Natural killer cell (primary cell): Measurements from ENCODE around the gene RSBN1L. TPM values are rescaled to one million over a fixed set of nuclear protein-coding genes. Genes with fewer than 3 reads are reported as not detected.
A peak's percentile ranks its signal among the peaks of the same experiment; 100 is the strongest.

Experiments
- ATAC-seq, 3 donors: fragments of 150-1000 bp in 2 of 3; fragments of 200-7000 bp in 1 of 3; cut with Tn5 transposase; 1 replicate in 1 of 3; 2 replicates in 2 of 3; pipeline ENCODE4 v1.10.0; 2021; ENCODE audit warnings: mild to moderate bottlenecking in 2 of 3, moderate library complexity in 2 of 3
- DNase-seq, 2 donors: peaks; one replicate each; pipeline versions ENCODE4 v3.0.0 to v3.0.0-alpha.2; 2013 to 2021; ENCODE audit warnings: mixed read lengths in 1 of 2
- H3K27ac ChIP-seq: one replicate; pipeline ENCODE4 v1.5.1; 2013; ENCODE audit warnings: mild to moderate bottlenecking, low read length
- H3K27me3 ChIP-seq: one replicate; pipeline ENCODE4 v1.6.1; 2013; ENCODE audit warnings: low read length; ENCODE audit not compliant: control insufficient read depth, insufficient read depth
- H3K36me3 ChIP-seq: one replicate; pipeline ENCODE4 v1.6.1; 2013; ENCODE audit warnings: low read length; ENCODE audit not compliant: control insufficient read depth, insufficient read depth
- H3K4me1 ChIP-seq: one replicate; pipeline ENCODE4 v1.6.1; 2013; ENCODE audit warnings: low read length; ENCODE audit not compliant: control insufficient read depth, insufficient read depth
- H3K4me3 ChIP-seq: one replicate; pipeline ENCODE4 v1.5.1; 2013; ENCODE audit warnings: low read length
- H3K9me3 ChIP-seq: one replicate; pipeline ENCODE4 v1.6.1; 2013; ENCODE audit warnings: low read length; ENCODE audit not compliant: control insufficient read depth, insufficient read depth
- H3K27ac Mint-ChIP-seq, 2 donors: one replicate each; pipeline ENCODE4 v1.8.0; 2022; ENCODE audit warnings: mild to moderate bottlenecking in 2 of 2, mixed read lengths in 2 of 2, moderate library complexity in 1 of 2
- H3K27me3 Mint-ChIP-seq, 2 donors: one replicate each; pipeline ENCODE4 v1.8.0; 2022; ENCODE audit warnings: low read depth in 2 of 2, mixed read lengths in 2 of 2
- H3K36me3 Mint-ChIP-seq: one replicate; pipeline ENCODE4 v1.8.0; 2022; ENCODE audit warnings: mixed read lengths
- H3K4me1 Mint-ChIP-seq, 2 donors: one replicate each; pipeline ENCODE4 v1.8.0; 2022; ENCODE audit warnings: mixed read lengths in 2 of 2
- H3K4me3 Mint-ChIP-seq: one replicate; pipeline ENCODE4 v1.8.0; 2022; ENCODE audit warnings: mild to moderate bottlenecking, moderate library complexity, mixed read lengths
- H3K9me3 Mint-ChIP-seq, 2 donors: one replicate each; pipeline ENCODE4 v1.8.0; 2022; ENCODE audit warnings: mixed read lengths in 2 of 2
- CTCF ChIP-seq: fragments of 200-600 bp; IDR thresholded peaks from one replicate; pipeline ENCODE4 v1.8.0; 2022; ENCODE audit warnings: antibody characterized with exemption
- WGBS: methylation state at CpG from one replicate; pipeline ENCODE4 v1.1.7; 2013; ENCODE audit warnings: missing lambda C conversion rate; ENCODE audit not compliant: insufficient coverage; 5-methylcytosine and 5-hydroxymethylcytosine counted together
- intact Hi-C: fragments of 100-400 bp; cut with micrococcal nuclease; formaldehyde crosslinking; loops from one replicate; pipeline ENCODE4 v1.14.2; 2022
- total RNA-seq, 4 donors: library from RNA; stranded (reverse); fragments of 120-200 nt in 1 of 4; gene quantifications; one replicate each; pipeline versions ENCODE4 v1.2.3 to v1.2.4, GENCODE V29; 2013 to 2022

Gene RSBN1L
- total RNA-seq, 3 donors from 2014 or later (not counting 1 experiment from before 2014, with no cell fraction given): 23.9 to 34.4 (median 33.4) TPM

GRCh38 chr7:77655836-77656455 lies 40.3 kb upstream of the RSBN1L start:
- Mint-ChIP-seq H3K4me1 (peaks cover 0 to 6% of the 10 kb centered on the region in 2 donors), H3K4me3 (no peak overlapping the region), H3K27me3 (no peaks in the 10 kb centered on the region), H3K36me3 (peaks cover 7% of the 10 kb centered on the region), H3K27ac (peak overlapping the region; percentile 33 to 47), H3K9me3 (no peaks in the 10 kb centered on the region)
- no peaks in the 10 kb centered on the region for H3K27me3 ChIP-seq
- DNase-seq: no peak
- no peak overlapping the region for H3K4me3 ChIP-seq
- no peak for TF ChIP-seq CTCF
- H3K4me1 ChIP-seq: no peaks in the 10 kb centered on the region
- intact Hi-C loops: no loop called here
- H3K9me3 ChIP-seq: no peaks in the 10 kb centered on the region
- no peak overlapping the region for H3K27ac ChIP-seq
- peaks cover 37% of the 10 kb centered on the region for H3K36me3 ChIP-seq
- no peak for ATAC-seq
- WGBS: 96% methylated on average over 8 of the region's 9 CpGs

DNA sequence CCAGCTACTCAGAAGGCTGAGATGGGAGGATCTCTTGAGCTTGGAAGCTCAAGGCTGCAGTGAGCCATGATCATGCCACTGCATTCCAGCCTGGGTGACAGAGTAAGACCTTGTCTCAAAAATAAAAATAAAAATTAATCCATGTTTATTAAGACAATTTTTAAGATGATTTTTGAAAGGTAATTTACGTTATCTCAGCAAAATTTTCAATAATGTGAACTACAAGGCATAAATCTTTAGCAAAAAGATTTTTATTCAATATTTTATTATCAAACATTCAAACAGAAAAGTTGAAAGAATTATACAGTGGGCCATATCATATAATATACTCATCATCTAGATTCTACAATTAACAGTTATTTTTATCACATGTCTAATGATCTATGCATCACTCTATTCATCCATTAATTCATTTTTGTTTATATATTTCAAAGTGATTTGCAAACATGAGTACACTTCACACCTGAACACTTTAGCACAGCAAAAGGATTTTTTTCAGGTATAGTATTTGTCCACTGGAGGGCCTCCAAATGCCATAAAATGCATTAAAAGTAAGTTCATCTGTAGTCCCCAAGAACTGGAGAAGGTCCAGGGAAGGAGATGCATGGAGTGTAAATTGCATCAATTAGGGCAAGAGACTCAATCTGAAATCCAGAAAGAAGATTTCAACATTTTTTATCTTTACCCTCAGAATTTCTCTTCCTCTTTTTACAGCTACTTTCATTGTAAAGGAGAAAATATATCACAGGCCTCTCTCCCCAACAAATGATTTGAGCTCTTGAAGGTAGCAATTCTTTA lies 38.6 kb upstream of the RSBN1L start:
- Histone ChIP-seq H3K4me1 (no peaks in the 10 kb centered on the region), H3K9me3 (no peaks in the 10 kb centered on the region), H3K36me3 (peaks cover 37% of the 10 kb centered on the region), H3K4me3 (no peak overlapping the region), H3K27me3 (no peaks in the 10 kb centered on the region), H3K27ac (no peak overlapping the region)
- H3K4me1 Mint-ChIP-seq: peaks cover 2 to 6% of the 10 kb centered on the region in 2 donors
- H3K27me3 Mint-ChIP-seq: no peaks in the 10 kb centered on the region
- no CpG with 5 or more reads among the region's 1 CpG for WGBS
- peak; percentile 54 for TF ChIP-seq CTCF
- H3K27ac Mint-ChIP-seq: peak overlapping the region in 1 of 2 donors; percentile 74
- intact Hi-C loops: loop anchor here (1.0 kb wide), 1 partner anchor 102 kb away; no protein-coding TSS in a partner anchor
- no peaks in the 10 kb centered on the region for H3K9me3 Mint-ChIP-seq
- peaks cover 7% of the 10 kb centered on the region for H3K36me3 Mint-ChIP-seq
- DNase-seq: peak in 1 of 2 donors; percentile 68
- H3K4me3 Mint-ChIP-seq: no peak overlapping the region
- peak in 2 of 3 donors; percentile 50 to 53 for ATAC-seq

DNA sequence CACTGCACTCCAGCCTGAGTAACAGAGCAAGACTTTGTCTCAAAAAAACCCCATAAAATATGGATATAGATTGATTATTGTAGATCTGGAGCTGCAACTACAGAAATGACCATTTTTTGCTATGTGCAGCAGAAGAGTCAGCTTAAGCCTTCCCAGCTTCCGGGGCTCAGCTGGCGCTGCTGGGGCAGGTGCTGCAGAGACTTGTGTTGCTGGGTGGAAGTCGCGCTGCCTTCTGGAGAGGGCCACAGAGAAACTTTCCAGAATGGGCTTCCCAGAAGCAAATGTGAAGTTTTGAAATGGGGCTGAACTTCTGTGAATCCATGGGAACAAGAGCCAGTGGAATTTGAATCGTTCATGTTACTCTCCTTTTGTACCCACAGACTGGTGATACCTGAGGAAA lies 37.3 kb upstream of the RSBN1L start:
- H3K36me3 ChIP-seq: peaks cover 31% of the 10 kb centered on the region
- H3K27ac Mint-ChIP-seq: peak overlapping the region in 1 of 2 donors; percentile 74

More for the DNA sequence above, 37.3 kb upstream of the RSBN1L start:
- no peak for TF ChIP-seq CTCF
- H3K4me3 ChIP-seq: no peak overlapping the region
- no peaks in the 10 kb centered on the region for H3K27me3 Mint-ChIP-seq
- H3K27ac ChIP-seq: no peak overlapping the region
- no peaks in the 10 kb centered on the region for H3K9me3 ChIP-seq
- ATAC-seq (no peak), DNase-seq (no peak)
- no peaks in the 10 kb centered on the region for H3K27me3 ChIP-seq
- intact Hi-C loops: no loop called here
- H3K4me1 ChIP-seq: no peaks in the 10 kb centered on the region
- no peaks in the 10 kb centered on the region for H3K9me3 Mint-ChIP-seq
- peaks cover 7% of the 10 kb centered on the region for H3K36me3 Mint-ChIP-seq
- 94% methylated on average over 5 of the region's 5 CpGs for WGBS
- peaks cover 6% of the 10 kb centered on the region in 2 donors for H3K4me1 Mint-ChIP-seq
- no peak overlapping the region for H3K4me3 Mint-ChIP-seq
